ENCODE results near the gene SLC11A1.

GRCh38 chr2:218392459-218392858 lies 10.4 kb downstream of the SLC11A1 start:
- TF ChIP-seq POLR2A (IDR thresholded peaks at IDR 0.05; ENCODE audit: low read depth, low read length) (no peak), PAX5 (IDR thresholded peaks at IDR 0.05; ENCODE audit: insufficient read depth, low read length, severe bottlenecking) (no peak), TAF1 (IDR thresholded peaks at IDR 0.05; ENCODE audit: low read depth, low read length) (no peak)

Measured in GM12891 (cell line).